K562 treated with DMSO at 1 percent for 24 hours (cell line): ENCODE measurements around the gene KCTD20. TPM values are rescaled to one million over a fixed set of nuclear protein-coding genes. Genes with fewer than 3 reads are reported as not detected.

Experiments
- total RNA-seq: library from RNA; unstranded; fragments of 300-600 nt; gene quantifications from 2 replicates; pipeline ENCODE4 v1.2.3, GENCODE V29; 2022; ENCODE audit warnings: low read depth; ENCODE audit not compliant: insufficient read depth

KCTD20 gene
- total RNA-seq: 44.4 and 49.5 TPM in 2 replicates

DNA sequence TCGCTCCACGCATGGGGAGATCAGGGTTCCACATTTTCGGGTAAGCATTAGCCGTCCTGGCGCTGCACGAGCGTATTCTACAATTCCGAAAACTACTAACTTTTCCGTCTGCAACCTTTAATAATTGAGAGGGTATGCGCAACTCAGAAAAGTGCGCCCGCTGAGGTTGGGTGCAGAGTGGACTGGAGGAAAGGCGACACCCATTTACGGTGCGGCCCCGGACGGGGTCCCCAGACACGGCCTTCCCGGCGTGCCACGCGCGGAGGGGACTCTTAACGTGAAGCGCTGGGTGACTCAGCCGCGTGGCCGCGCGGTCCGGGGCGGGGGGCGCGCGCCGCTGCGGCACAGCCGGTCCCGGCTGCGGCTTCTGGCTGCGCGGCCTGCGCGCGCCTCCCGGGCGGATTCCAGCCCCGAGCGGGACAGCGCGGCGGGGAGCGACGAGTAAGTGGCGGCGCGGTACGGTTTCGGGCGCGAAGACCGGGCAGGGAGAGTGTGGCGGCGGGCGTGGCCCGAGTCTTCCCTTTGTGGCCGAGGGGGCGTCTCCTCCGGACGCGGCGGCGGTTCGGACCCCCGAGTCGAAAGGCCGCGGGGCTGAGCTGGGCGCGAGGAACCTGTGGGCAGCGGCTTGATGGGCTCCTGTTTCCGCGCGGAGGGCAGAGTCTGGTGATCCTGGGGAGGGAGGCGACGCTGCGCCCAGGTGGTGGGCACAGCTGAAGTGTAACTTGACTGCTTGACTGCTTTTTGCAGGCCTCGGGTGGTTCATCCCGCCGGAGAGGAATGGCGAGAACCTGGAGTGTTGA lies at the start of gene KCTD20, which contains the start of gene PXT1:
TSS of gene KCTD20 (plus strand) at position 330 of the 800 bp plus-strand sequence. CDS start 27,098 bp downstream, outside the sequence.
TSS of gene PXT1 (minus strand) at position 184 of the 800 bp plus-strand sequence. CDS start 16,772 bp downstream, outside the sequence.

Other genes with a start within 250 kb of the KCTD20 start
- 29.8 and 30.8 TPM in 2 replicates for gene BRPF3, start 246.3 kb upstream of the KCTD20 start, total RNA-seq
- 0.58 and 0.80 TPM in 2 replicates for gene PNPLA1, start 172.9 kb upstream of the KCTD20 start, total RNA-seq
- not detected in 2 replicates for gene BNIP5, start 106.1 kb upstream of the KCTD20 start, total RNA-seq
- gene ETV7, start 55.3 kb upstream of the KCTD20 start, total RNA-seq: 1.4 TPM in 1 of 2 replicates, not detected in the other
- gene PXT1, start 146 bp upstream of the KCTD20 start, total RNA-seq: not detected in 2 replicates
- 18.6 and 21.5 TPM in 2 replicates for gene STK38, start 104.5 kb downstream of the KCTD20 start, total RNA-seq
- 194 and 199 TPM in 2 replicates for gene SRSF3, start 151.4 kb downstream of the KCTD20 start, total RNA-seq
- gene CDKN1A, start 235.7 kb downstream of the KCTD20 start, total RNA-seq: 29.7 and 30.4 TPM in 2 replicates